Stimulated activated naive B cell treated with anti-CD40 and anti-IgM and Interleukin-4, amounts not matched to agents 10 μg/mL and 1 μg/mL and 100 μg/mL, for 72 hours (primary cell): ENCODE results near the gene MARK4.
A peak's percentile ranks its signal among the peaks of the same experiment; 100 is the strongest.
"Not testable (repeated sequence)": the region's sequence is repeated elsewhere in the genome, so short reads cannot be mapped to it uniquely, and the experiment has no call there.

Source experiments
- ATAC-seq, 2 donors: fragments of 150-1000 bp; cut with Tn5 transposase; replicated peaks; 2 replicates each; pipeline ENCODE4 v1.10.0; 2021; ENCODE audit warnings: moderate library complexity in 1 of 2
- DNase-seq: peaks from one replicate; pipeline ENCODE4 v3.0.0; 2021
- H3K27ac Mint-ChIP-seq: one replicate; pipeline ENCODE4 v1.8.0; 2022; ENCODE audit warnings: mild to moderate bottlenecking, mixed read lengths
- H3K27me3 Mint-ChIP-seq, 2 donors: one replicate each; pipeline ENCODE4 v1.8.0; 2022; ENCODE audit warnings: mixed read lengths in 2 of 2
- H3K36me3 Mint-ChIP-seq, 2 donors: one replicate each; pipeline ENCODE4 v1.8.0; 2022; ENCODE audit warnings: mixed read lengths in 2 of 2, mild to moderate bottlenecking in 1 of 2
- H3K4me1 Mint-ChIP-seq, 2 donors: one replicate each; pipeline ENCODE4 v1.8.0; 2022; ENCODE audit warnings: mixed read lengths in 2 of 2, mild to moderate bottlenecking in 1 of 2
- H3K4me3 Mint-ChIP-seq, 2 donors: one replicate each; pipeline ENCODE4 v1.8.0; 2022; ENCODE audit warnings: mild to moderate bottlenecking in 2 of 2, mixed read lengths in 2 of 2, moderate library complexity in 1 of 2
- H3K9me3 Mint-ChIP-seq, 2 donors: one replicate each; pipeline ENCODE4 v1.8.0; 2022; ENCODE audit warnings: mixed read lengths in 2 of 2, mild to moderate bottlenecking in 1 of 2

Gene MARK4

GRCh38 chr19:45223879-45224278 is 27.2 kb upstream of the MARK4 start:
- ATAC-seq (no peak), DNase-seq (no peak)
- H3K36me3 Mint-ChIP-seq: no peaks in the 10 kb centered on the region
- peaks cover 37 to 67% of the 10 kb centered on the region in 2 donors for H3K27me3 Mint-ChIP-seq
- no peak overlapping the region for H3K27ac Mint-ChIP-seq
- H3K4me3 Mint-ChIP-seq: no peak overlapping the region
- H3K4me1 Mint-ChIP-seq: no peaks in the 10 kb centered on the region
- peaks cover 0 to 2% of the 10 kb centered on the region in 2 donors for H3K9me3 Mint-ChIP-seq

GRCh38 chr19:45224645-45225044 is 26.4 kb upstream of the MARK4 start:
- Mint-ChIP-seq H3K27me3 (peaks cover 37 to 67% of the 10 kb centered on the region in 2 donors), H3K27ac (no peak overlapping the region), H3K4me1 (no peaks in the 10 kb centered on the region), H3K4me3 (no peak overlapping the region), H3K36me3 (no peaks in the 10 kb centered on the region), H3K9me3 (peaks cover 0 to 2% of the 10 kb centered on the region in 2 donors)
- ATAC-seq (no peak), DNase-seq (no peak)

GRCh38 chr19:45229056-45229455 is 22.0 kb upstream of the MARK4 start:
- not testable (repeated sequence) for H3K36me3 Mint-ChIP-seq, DNase-seq, H3K9me3 Mint-ChIP-seq, ATAC-seq, H3K27ac Mint-ChIP-seq, H3K4me1 Mint-ChIP-seq, H3K4me3 Mint-ChIP-seq
- H3K27me3 Mint-ChIP-seq: peaks cover 34 to 43% of the 10 kb centered on the region in 2 donors

GRCh38 chr19:45231891-45232290 is 19.2 kb upstream of the MARK4 start:
- DNase-seq (no peak), ATAC-seq (no peak)
- Mint-ChIP-seq H3K27ac (no peak overlapping the region), H3K27me3 (peaks cover 46 to 47% of the 10 kb centered on the region in 2 donors), H3K36me3 (no peaks in the 10 kb centered on the region), H3K4me3 (no peak overlapping the region), H3K4me1 (peaks cover 14 to 15% of the 10 kb centered on the region in 2 donors), H3K9me3 (no peaks in the 10 kb centered on the region)

GRCh38 chr19:45234089-45234869 is 16.8 kb upstream of the MARK4 start:
- Mint-ChIP-seq H3K27ac (no peak overlapping the region), H3K36me3 (no peaks in the 10 kb centered on the region), H3K27me3 (peaks cover 43 to 48% of the 10 kb centered on the region in 2 donors), H3K4me1 (peaks cover 14 to 15% of the 10 kb centered on the region in 2 donors), H3K9me3 (no peaks in the 10 kb centered on the region), H3K4me3 (no peak overlapping the region)
- DNase-seq (no peak), ATAC-seq (no peak)

- Mint-ChIP-seq H3K36me3 (no peaks in the 10 kb centered on the region), H3K9me3 (no peaks in the 10 kb centered on the region), H3K27ac (no peak overlapping the region), H3K4me1 (peaks cover 14 to 15% of the 10 kb centered on the region in 2 donors), H3K4me3 (peak overlapping the region in 1 of 2 donors; percentile 29), H3K27me3 (peaks cover 43 to 48% of the 10 kb centered on the region in 2 donors)
- DNase-seq (no peak), ATAC-seq (no peak)
Observed at GRCh38 chr19:45235485-45235884, 15.6 kb upstream of the MARK4 start.

- ATAC-seq: no peak
- no peak for DNase-seq
- peaks cover 44 to 45% of the 10 kb centered on the region in 2 donors for H3K27me3 Mint-ChIP-seq
- H3K9me3 Mint-ChIP-seq: no peaks in the 10 kb centered on the region
- H3K36me3 Mint-ChIP-seq: no peaks in the 10 kb centered on the region
- no peak overlapping the region for H3K4me3 Mint-ChIP-seq
- H3K4me1 Mint-ChIP-seq: peaks cover 14 to 15% of the 10 kb centered on the region in 2 donors
- H3K27ac Mint-ChIP-seq: no peak overlapping the region
Observed at GRCh38 chr19:45238556-45238955, 12.5 kb upstream of the MARK4 start.

- no peak overlapping the region for H3K4me3 Mint-ChIP-seq
- H3K36me3 Mint-ChIP-seq: no peaks in the 10 kb centered on the region
- H3K4me1 Mint-ChIP-seq: peaks cover 0 to 3% of the 10 kb centered on the region in 2 donors
- no peak overlapping the region for H3K27ac Mint-ChIP-seq
- ATAC-seq (no peak), DNase-seq (no peak)
- H3K27me3 Mint-ChIP-seq: peaks cover 20 to 26% of the 10 kb centered on the region in 2 donors
- no peaks in the 10 kb centered on the region for H3K9me3 Mint-ChIP-seq
Observed at GRCh38 chr19:45243144-45243732, 7.8 kb upstream of the MARK4 start.

- Mint-ChIP-seq H3K9me3 (no peaks in the 10 kb centered on the region), H3K36me3 (no peaks in the 10 kb centered on the region), H3K4me3 (no peak overlapping the region), H3K27me3 (peaks cover 19 to 25% of the 10 kb centered on the region in 2 donors), H3K4me1 (peaks cover 2 to 9% of the 10 kb centered on the region in 2 donors), H3K27ac (no peak overlapping the region)
- ATAC-seq (no peak), DNase-seq (no peak)
Observed at GRCh38 chr19:45244133-45244794, 6.8 kb upstream of the MARK4 start.

- Mint-ChIP-seq H3K27ac (peak within 1 kb of the TSS; percentile 38), H3K4me3 (no peak within 1 kb of the TSS), H3K27me3 (peaks cover 19 to 25% of the 10 kb centered on the region in 2 donors), H3K36me3 (no peaks in the 10 kb centered on the region), H3K4me1 (peaks cover 2 to 9% of the 10 kb centered on the region in 2 donors), H3K9me3 (no peaks in the 10 kb centered on the region)
- no peak for ATAC-seq
- no peak for DNase-seq
Observed at GRCh38 chr19:45245334-45245787, 5.7 kb upstream of the MARK4 start, which contains the start of gene EXOC3L2. EXOC3L2 (minus strand) TSS chr19:45245407; CDS start chr19:45239045, 6,362 bp downstream.

- Mint-ChIP-seq H3K27me3 (peaks cover 22 to 25% of the 10 kb centered on the region in 2 donors), H3K27ac (peak overlapping the region; percentile 38), H3K4me1 (peaks cover 5 to 13% of the 10 kb centered on the region in 2 donors), H3K36me3 (no peaks in the 10 kb centered on the region), H3K4me3 (no peak overlapping the region), H3K9me3 (no peaks in the 10 kb centered on the region)
- ATAC-seq (no peak), DNase-seq (no peak)
Observed at GRCh38 chr19:45245826-45246225, 5.2 kb upstream of the MARK4 start.

- H3K36me3 Mint-ChIP-seq: no peaks in the 10 kb centered on the region
- no peaks in the 10 kb centered on the region for H3K9me3 Mint-ChIP-seq
- no peak for DNase-seq
- no peak overlapping the region for H3K4me3 Mint-ChIP-seq
- no peak overlapping the region for H3K27ac Mint-ChIP-seq
- H3K27me3 Mint-ChIP-seq: peaks cover 17 to 19% of the 10 kb centered on the region in 2 donors
- H3K4me1 Mint-ChIP-seq: peaks cover 7 to 19% of the 10 kb centered on the region in 2 donors
- ATAC-seq: no peak
Observed at GRCh38 chr19:45247136-45247535, 3.9 kb upstream of the MARK4 start.

- Mint-ChIP-seq H3K9me3 (no peaks in the 10 kb centered on the region), H3K27ac (no peak overlapping the region), H3K4me1 (peaks cover 26 to 42% of the 10 kb centered on the region in 2 donors), H3K36me3 (no peaks in the 10 kb centered on the region), H3K27me3 (peaks cover 12% of the 10 kb centered on the region in 2 donors), H3K4me3 (peak overlapping the region in 1 of 2 donors; percentile 21)
- no peak for ATAC-seq
- no peak for DNase-seq
Observed at GRCh38 chr19:45249261-45250033, 1.6 kb upstream of the MARK4 start.
